ENCODE data around the gene RMDN2. TPM values are rescaled to one million over a fixed set of nuclear protein-coding genes. Genes with fewer than 3 reads are reported as not detected.
"Not testable (repeated sequence)": the region's sequence is repeated elsewhere in the genome, so short reads cannot be mapped to it uniquely, and the experiment has no call there.

The RMDN2 gene
- total RNA-seq, 2 experiments from 2014 or later: 1.9 to 2.2 TPM

DNA sequence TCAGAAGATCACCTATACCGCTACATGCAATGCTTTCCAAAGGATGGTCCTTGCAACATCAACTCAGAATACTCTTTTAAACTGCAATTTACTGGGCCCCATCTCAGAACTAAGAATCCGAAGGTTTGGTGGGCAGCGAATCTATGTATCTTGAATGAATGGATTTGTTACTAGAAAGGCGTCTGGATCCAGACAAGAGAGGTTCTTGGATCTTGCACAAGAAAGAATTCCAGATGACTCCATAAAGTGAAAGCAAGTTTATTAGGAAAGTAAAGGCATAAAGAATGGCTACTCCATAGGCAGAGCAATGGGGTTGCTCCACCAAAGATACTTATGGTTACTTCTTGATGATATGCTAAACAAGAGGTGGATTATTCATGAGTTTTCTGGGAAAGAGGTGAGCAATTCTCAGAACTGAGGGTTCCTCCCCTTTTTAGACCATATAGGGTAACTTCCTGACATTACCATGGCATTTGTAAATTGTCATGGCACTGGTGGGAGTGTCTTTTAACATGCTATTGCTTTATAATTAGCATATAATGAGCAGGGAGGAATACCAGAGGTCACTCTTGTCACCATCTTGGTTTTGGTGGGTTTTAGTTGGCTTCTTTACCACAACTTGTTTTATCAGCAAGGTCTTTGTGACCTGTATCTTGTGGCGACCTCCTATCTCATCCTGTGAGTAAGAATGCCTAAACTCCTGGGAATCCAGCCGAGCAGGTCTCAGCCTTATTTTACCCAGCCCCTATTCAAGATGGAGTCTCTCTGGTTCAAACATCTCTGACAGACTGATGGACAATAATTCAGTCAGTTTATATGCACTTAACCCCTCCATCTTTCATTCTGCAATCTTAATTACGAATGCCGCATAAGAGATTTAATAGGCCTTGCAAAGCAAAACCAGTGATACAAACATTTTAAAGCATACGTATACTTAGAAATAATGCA, 7.5 kb upstream of the RMDN2 start:
- Mint-ChIP-seq H3K4me3 (no peak overlapping the region), H3K27me3 (ENCODE audit: low read depth) (peaks cover 33% of the 10 kb centered on the region), H3K9me3 (ENCODE audit: insufficient read depth) (no peaks in the 10 kb centered on the region), H3K4me1 (ENCODE audit: low read depth) (peaks cover 1% of the 10 kb centered on the region), H3K27ac (no peak overlapping the region), H3K36me3 (ENCODE audit: low read depth) (no peaks in the 10 kb centered on the region)
- DNase-seq (no peak), ATAC-seq (no peak)
- CTCF ChIA-PET: no interaction called here
- POLR2A ChIA-PET: no interaction called here

DNA sequence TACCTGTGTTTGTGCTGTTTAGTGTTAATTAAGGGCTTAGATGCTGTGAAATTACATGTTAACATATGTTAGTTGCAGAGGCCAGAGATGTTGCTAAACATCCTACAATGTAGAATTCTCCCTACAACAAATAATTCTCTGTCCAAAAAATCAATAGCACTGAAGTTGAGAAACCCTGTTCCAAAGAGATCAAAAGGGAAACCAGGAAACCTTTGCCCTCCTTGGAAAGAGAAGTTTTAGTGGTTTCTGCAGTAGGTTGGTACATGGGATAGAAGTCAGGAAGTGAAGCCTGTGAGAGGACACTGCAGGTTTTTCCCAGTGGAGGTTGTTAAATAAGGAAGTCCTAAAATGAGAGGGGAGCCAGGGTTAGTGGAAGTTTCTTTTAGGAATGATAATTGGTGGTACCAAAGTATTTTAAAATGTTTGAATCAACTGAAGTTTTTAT, 6.3 kb upstream of the RMDN2 start:
- DNase-seq (no peak), ATAC-seq (no peak)
- Mint-ChIP-seq H3K4me1 (ENCODE audit: low read depth) (peaks cover 1% of the 10 kb centered on the region), H3K4me3 (no peak overlapping the region), H3K9me3 (ENCODE audit: insufficient read depth) (no peaks in the 10 kb centered on the region), H3K27me3 (ENCODE audit: low read depth) (peaks cover 33% of the 10 kb centered on the region), H3K27ac (no peak overlapping the region), H3K36me3 (ENCODE audit: low read depth) (no peaks in the 10 kb centered on the region)
- ChIA-PET CTCF (no interaction called here), POLR2A (no interaction called here)

- no peak overlapping the region for H3K27ac Mint-ChIP-seq
- ChIA-PET CTCF (no interaction called here), POLR2A (no interaction called here)
- H3K27me3 Mint-ChIP-seq (ENCODE audit: low read depth): peaks cover 38% of the 10 kb centered on the region
- peaks cover 1% of the 10 kb centered on the region for H3K36me3 Mint-ChIP-seq (ENCODE audit: low read depth)
- DNase-seq: no peak
- H3K9me3 Mint-ChIP-seq (ENCODE audit: insufficient read depth): no peaks in the 10 kb centered on the region
- H3K4me3 Mint-ChIP-seq: no peak overlapping the region
- no peak for ATAC-seq
- peaks cover 8% of the 10 kb centered on the region for H3K4me1 Mint-ChIP-seq (ENCODE audit: low read depth)
Measured at GRCh38 chr2:37919631-37920032, 5.5 kb upstream of the RMDN2 start.

GRCh38 chr2:37920570-37920969, 4.5 kb upstream of the RMDN2 start:
- DNase-seq (no peak), ATAC-seq (no peak)
- Mint-ChIP-seq H3K4me1 (ENCODE audit: low read depth) (peaks cover 11% of the 10 kb centered on the region), H3K9me3 (ENCODE audit: insufficient read depth) (no peaks in the 10 kb centered on the region), H3K27ac (no peak overlapping the region), H3K4me3 (no peak overlapping the region), H3K27me3 (ENCODE audit: low read depth) (peaks cover 37% of the 10 kb centered on the region), H3K36me3 (ENCODE audit: low read depth) (peaks cover 4% of the 10 kb centered on the region)
- ChIA-PET POLR2A (no interaction called here), CTCF (no interaction called here)

- Mint-ChIP-seq H3K9me3 (ENCODE audit: insufficient read depth) (no peaks in the 10 kb centered on the region), H3K4me3 (no peak overlapping the region), H3K27ac (no peak overlapping the region), H3K36me3 (ENCODE audit: low read depth) (peaks cover 4% of the 10 kb centered on the region), H3K27me3 (ENCODE audit: low read depth) (peaks cover 34% of the 10 kb centered on the region), H3K4me1 (ENCODE audit: low read depth) (peaks cover 11% of the 10 kb centered on the region)
- ATAC-seq (no peak), DNase-seq (no peak)
- CTCF ChIA-PET: interaction anchor here (1.1 kb wide), 1 partner anchor 31 kb away, joined by 3 read pairs; no protein-coding TSS in a partner anchor
- POLR2A ChIA-PET: interaction anchor here (0.5 kb wide), 1 partner anchor 82 kb away, joined by 3 read pairs; no protein-coding TSS in a partner anchor
Measured at GRCh38 chr2:37921781-37922180, 3.3 kb upstream of the RMDN2 start.

- Mint-ChIP-seq H3K27ac (no peak overlapping the region), H3K4me1 (ENCODE audit: low read depth) (peaks cover 11% of the 10 kb centered on the region), H3K9me3 (ENCODE audit: insufficient read depth) (no peaks in the 10 kb centered on the region), H3K4me3 (peak overlapping the region; percentile 89), H3K27me3 (ENCODE audit: low read depth) (peaks cover 30% of the 10 kb centered on the region), H3K36me3 (ENCODE audit: low read depth) (peaks cover 4% of the 10 kb centered on the region)
- ATAC-seq (no peak), DNase-seq (no peak)
- ChIA-PET CTCF (interaction anchor here (1.0 to 2.5 kb wide), 3 partner anchors 8 to 153 kb away, joined by 3 to 10 read pairs (median 4); no protein-coding TSS in a partner anchor), POLR2A (no interaction called here)
Measured at GRCh38 chr2:37923308-37924055, 1.6 kb upstream of the RMDN2 start.

DNA sequence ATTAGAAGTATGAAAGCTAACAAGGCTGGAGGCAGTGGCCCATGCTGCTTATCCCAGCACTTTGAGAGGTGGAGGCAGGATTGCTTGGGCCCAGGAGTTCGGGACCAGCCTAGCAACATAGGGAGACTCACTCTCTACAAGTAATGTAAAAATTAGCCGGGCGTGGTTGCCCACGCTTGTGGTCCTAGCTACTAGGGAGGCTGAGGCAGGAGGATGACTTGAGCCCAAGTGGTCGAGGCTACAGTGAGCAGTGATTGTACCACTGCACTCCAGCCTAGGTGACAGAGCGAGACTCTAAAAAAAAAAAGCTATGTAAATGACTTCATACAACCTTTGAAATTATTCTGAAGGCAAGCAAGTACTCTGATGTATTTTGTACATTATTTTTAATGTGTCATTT, 1.5 kb downstream of the RMDN2 start:
- POLR2A ChIA-PET: no interaction called here
- Mint-ChIP-seq H3K27ac (no peak overlapping the region), H3K4me1 (ENCODE audit: low read depth) (peaks cover 12% of the 10 kb centered on the region), H3K27me3 (ENCODE audit: low read depth) (peaks cover 17% of the 10 kb centered on the region), H3K36me3 (ENCODE audit: low read depth) (peaks cover 8% of the 10 kb centered on the region), H3K4me3 (no peak overlapping the region), H3K9me3 (ENCODE audit: insufficient read depth) (no peaks in the 10 kb centered on the region)
- CTCF ChIA-PET: no interaction called here
- ATAC-seq: no peak
- no peak for DNase-seq

- DNase-seq (no peak), ATAC-seq (no peak)
- ChIA-PET POLR2A (no interaction called here), CTCF (interaction anchor here (1.3 to 1.4 kb wide), 2 partner anchors 45 to 51 kb away, joined by 3 read pairs; no protein-coding TSS in a partner anchor)
- Mint-ChIP-seq H3K27ac (no peak overlapping the region), H3K4me3 (no peak overlapping the region), H3K4me1 (ENCODE audit: low read depth) (peaks cover 12% of the 10 kb centered on the region), H3K27me3 (ENCODE audit: low read depth) (peaks cover 7% of the 10 kb centered on the region), H3K36me3 (ENCODE audit: low read depth) (peaks cover 9% of the 10 kb centered on the region), H3K9me3 (ENCODE audit: insufficient read depth) (no peaks in the 10 kb centered on the region)
Measured at GRCh38 chr2:37928377-37928776, 3.3 kb downstream of the RMDN2 start.

GRCh38 chr2:37930392-37930791, 5.3 kb downstream of the RMDN2 start:
- DNase-seq; POLR2A ChIA-PET; H3K36me3 Mint-ChIP-seq (ENCODE audit: low read depth); ATAC-seq; H3K27ac Mint-ChIP-seq; H3K9me3 Mint-ChIP-seq (ENCODE audit: insufficient read depth); CTCF ChIA-PET; H3K27me3 Mint-ChIP-seq (ENCODE audit: low read depth); H3K4me3 Mint-ChIP-seq: not testable (repeated sequence)
- peaks cover 21% of the 10 kb centered on the region for H3K4me1 Mint-ChIP-seq (ENCODE audit: low read depth)

- H3K27me3 Mint-ChIP-seq (ENCODE audit: low read depth); H3K36me3 Mint-ChIP-seq (ENCODE audit: low read depth); POLR2A ChIA-PET; ATAC-seq; DNase-seq; CTCF ChIA-PET; H3K4me3 Mint-ChIP-seq; H3K27ac Mint-ChIP-seq; H3K9me3 Mint-ChIP-seq (ENCODE audit: insufficient read depth): not testable (repeated sequence)
- peaks cover 33% of the 10 kb centered on the region for H3K4me1 Mint-ChIP-seq (ENCODE audit: low read depth)
Measured at GRCh38 chr2:37932873-37933272, 7.8 kb downstream of the RMDN2 start.

- Mint-ChIP-seq H3K36me3 (ENCODE audit: low read depth) (peaks cover 23% of the 10 kb centered on the region), H3K27me3 (ENCODE audit: low read depth) (peaks cover 4% of the 10 kb centered on the region), H3K4me1 (ENCODE audit: low read depth) (peaks cover 32% of the 10 kb centered on the region), H3K27ac (peak overlapping the region; percentile 55), H3K9me3 (ENCODE audit: insufficient read depth) (peaks cover 14% of the 10 kb centered on the region), H3K4me3 (peak overlapping the region; percentile 71)
- ChIA-PET POLR2A (no interaction called here), CTCF (interaction anchor here (0.7 kb wide), 1 partner anchor 10 kb away, joined by 3 read pairs; the partner anchor contains the start of gene RMDN2)
- peak; percentile 80 for ATAC-seq
- no peak for DNase-seq
Measured at GRCh38 chr2:37934591-37935513, 9.8 kb downstream of the RMDN2 start.

Measured in activated CD8-positive, alpha-beta T cell treated with anti-CD3 and anti-CD28 coated beads, Interleukin-2, amount 10 ng/mL, durations not matched to agents 7 days and 5 days (primary cell).